NCI-H748 treated with DMSO at 0.1 percent for 48 hours (cell line): ENCODE results near the gene SPECC1.
"Not testable (repeated sequence)": the region's sequence is repeated elsewhere in the genome, so short reads cannot be mapped to it uniquely, and the experiment has no call there.

Experiments
- DNase-seq: peaks from one replicate; lab custom pipeline; 2025; lab: John Stamatoyannopoulos, UW

The SPECC1 gene

DNA sequence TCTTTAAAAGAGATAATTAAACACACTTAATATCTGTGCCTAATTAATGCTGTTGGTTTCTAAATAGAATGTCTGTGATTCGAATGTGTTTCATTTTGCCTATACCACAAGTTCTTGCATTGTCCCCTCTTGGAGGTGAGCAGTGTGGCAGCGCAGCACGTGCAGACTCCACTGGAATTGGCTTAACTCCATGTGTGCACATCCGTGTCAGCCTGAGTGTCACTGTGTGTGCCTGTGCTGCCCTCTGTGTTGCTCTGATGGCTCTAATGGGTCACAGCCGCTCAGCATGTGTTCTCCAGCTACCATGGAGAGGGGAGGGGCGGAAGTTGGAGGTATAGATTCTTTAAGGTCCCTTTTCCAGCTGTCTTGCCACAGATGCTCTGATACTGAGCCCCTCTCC is 226.6 kb downstream of the SPECC1 start:
- DNase-seq = no peak

DNA sequence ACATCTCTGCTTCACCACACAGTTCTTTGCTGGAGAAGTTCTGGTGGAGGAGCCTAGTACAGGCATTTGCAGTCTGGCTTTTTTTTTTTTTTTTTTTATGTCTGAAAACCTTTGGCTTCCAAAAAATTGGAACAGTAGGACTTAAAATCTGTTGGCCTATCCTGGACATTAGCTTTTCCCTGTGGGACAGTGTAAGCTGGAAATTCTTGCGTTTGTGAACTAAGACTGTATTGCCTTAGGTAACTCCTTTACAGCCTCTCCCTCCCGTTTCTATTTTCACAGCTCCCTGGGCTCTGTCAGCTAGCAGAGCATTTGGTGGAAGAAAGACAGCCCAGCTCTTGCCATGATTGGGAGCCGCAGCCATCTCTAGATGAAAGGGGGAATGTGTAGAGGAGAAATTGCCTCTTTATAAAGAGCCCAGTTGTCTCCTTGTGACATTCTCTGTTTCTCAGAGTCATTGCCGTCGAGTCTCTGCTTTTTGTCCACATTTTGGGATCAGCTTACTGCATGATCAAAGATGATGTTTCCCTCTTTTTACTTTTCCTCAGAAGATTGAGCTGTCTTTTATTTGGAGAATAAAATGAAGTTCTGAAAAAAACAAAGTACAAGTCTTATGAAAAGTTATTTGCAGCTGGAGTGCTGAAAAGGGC is 227.5 kb downstream of the SPECC1 start:
- DNase-seq = no peak

GRCh38 chr17:20239776-20240175 is 230.6 kb downstream of the SPECC1 start:
- DNase-seq = not testable (repeated sequence)

DNA sequence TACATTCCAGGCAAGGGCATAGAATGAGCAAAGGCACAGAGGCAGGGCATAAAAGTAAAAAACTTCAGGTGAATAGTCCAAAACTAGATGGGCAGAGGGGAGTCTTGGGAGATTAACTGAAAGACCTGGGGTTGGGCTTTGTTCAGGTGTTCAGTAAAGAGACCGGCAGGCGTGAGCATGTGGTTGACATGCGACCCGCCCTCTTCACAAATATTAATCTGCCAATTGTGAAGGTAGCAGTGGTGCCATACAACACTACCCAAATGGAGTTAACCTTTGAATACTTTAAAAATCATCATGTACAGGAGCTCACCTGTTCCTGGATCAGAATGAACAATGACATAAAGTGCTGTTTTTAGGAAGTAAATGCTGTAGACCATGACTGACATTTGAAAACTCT is 232.7 kb downstream of the SPECC1 start:
- DNase-seq = peak; percentile 89

GRCh38 chr17:20242271-20242670 is 233.1 kb downstream of the SPECC1 start:
- peak; percentile 89 for DNase-seq

DNA sequence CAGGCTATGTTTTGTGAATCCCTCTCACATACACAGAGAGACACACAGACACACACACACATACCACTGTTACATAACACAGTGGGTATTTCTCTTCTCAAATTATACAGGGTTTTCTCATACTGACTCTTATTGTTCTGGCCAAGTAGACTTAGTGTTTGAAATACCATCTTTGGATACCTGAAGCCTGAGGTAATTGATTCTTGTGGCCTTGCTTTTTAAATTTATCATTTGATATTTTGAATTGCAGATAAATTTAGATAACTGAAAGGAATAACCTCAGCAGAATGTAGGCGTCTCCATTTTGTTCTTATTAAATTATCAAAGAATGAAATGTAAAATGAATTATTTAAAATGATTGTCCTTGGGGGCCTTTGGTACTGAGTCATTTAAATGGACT is 234.4 kb downstream of the SPECC1 start:
- DNase-seq = no peak

DNA sequence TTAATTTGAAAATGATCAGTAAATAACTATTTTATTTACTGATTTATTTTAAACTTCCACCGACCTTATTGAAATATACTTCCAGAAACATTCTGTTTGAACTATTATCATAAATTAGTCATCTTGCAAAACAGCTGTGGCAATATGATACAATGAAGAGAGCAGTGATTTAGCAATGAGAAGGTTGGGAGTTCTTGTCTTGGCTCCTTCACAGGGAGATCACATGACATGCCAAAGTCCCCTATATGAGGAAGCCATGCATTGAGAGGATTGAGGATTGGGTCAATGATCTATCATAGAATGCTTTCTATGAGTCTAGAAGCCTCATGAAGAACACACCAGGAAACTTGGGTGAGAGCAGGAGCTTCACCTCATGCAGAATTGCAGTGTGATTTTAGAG is 235.5 kb downstream of the SPECC1 start:
- DNase-seq = no peak

- DNase-seq = no peak
Measured at GRCh38 chr17:20246692-20247091, 237.5 kb downstream of the SPECC1 start.

- DNase-seq = no peak
Measured at GRCh38 chr17:20253323-20253722, 244.2 kb downstream of the SPECC1 start.

DNA sequence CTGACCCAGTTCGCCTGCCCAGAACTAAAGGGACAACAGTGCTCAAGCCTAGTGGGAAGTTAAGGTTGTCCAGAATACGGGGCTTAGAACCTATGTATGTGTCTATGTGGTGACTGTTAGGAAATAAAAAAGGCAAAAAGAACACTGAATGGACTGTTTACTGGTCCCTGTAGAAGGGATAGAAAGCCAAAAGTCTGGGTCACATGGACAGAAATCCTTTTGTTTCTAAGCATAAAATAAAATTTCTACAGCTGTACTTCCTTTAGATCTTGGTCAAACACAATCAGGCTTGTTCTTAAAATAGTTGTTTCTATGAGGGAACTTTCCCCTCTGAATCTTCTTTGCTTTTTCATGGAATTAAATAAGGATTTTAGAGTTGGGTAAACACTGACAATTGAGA is 245.4 kb downstream of the SPECC1 start:
- DNase-seq = no peak

- DNase-seq = peak; percentile 69
Measured at GRCh38 chr17:20256144-20256543, 247.0 kb downstream of the SPECC1 start.

GRCh38 chr17:20257008-20257407 is 247.8 kb downstream of the SPECC1 start:
- DNase-seq = no peak

- DNase-seq = no peak
Measured at GRCh38 chr17:20257798-20258197, 248.6 kb downstream of the SPECC1 start.

DNA sequence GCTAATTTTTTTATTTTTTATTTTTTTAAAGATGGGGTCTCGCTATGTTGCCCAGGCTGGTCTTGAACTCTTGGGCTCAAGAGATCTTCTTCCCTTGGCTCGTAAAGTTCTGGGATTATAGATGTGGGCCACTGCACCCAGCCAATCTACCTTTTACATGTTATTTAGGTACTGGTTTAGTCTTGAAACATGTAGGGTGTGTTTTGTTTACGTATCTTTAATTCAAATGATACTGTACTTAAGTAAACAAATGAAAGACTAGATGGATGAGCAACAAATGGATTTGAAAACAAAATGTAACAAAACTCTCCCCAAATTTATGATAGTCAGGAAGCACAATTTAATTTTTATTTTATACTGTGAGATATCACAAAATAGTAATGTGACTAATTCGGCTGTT is 250.5 kb downstream of the SPECC1 start:
- DNase-seq = no peak

DNA sequence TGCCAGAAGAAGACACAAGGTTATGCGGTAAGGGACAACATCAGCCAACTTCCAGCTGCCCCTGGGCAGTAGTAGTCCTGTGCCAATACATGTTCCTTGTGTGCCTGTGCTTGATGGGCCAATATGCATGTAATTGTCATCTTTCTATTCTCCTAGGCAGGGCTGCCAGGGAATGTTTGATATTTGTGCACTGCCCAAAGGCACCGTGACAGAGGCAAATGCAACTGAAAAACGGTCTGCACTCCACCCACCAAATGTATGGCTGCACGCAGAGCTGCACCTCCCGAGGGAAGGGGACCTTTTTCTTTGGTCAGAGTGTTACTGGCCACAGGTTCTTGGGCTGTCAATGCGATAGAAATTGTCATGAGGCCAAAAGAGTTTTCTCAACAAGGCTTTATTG is 251.1 kb downstream of the SPECC1 start:
- no peak for DNase-seq

GRCh38 chr17:20262226-20263114 is 253.3 kb downstream of the SPECC1 start:
- no peak for DNase-seq

DNA sequence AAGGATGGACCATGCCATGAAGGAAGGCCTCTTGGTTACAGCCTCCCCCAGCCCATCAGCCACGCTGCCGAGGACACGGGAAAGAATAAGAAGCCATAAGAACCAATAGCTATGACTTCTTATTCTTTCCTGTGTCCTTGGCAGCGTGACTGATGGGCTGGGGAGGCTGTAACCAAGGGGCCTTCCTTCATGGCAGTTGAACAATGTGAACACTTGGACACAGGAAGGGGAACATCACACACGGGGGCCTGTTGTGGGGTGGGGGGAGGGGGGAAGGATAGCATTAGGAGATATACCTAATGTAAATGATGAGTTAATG is 253.9 kb downstream of the SPECC1 start:
- DNase-seq = not testable (repeated sequence)

DNA sequence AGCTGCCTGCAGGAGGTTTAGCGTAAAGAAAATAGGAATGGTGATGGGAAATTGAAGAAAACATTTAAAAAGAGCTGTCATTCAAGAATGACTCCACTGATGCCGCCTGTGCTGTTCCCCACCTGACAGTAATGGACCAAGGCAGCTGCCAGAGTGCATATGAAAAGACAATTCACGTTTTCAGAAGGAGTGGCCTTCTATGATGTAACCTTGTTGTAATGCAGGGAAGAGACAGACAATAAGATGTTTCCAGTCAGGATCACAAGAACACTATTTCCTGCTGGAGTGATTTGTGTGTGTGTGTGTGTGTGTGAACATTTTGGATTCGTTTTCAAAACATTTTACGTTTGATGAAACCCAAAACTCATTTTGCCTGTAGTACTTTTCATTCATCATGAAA is 254.4 kb downstream of the SPECC1 start:
- DNase-seq = peak; percentile 37

- DNase-seq = no peak
Measured at GRCh38 chr17:20264996-20265395, 255.8 kb downstream of the SPECC1 start.

- peak; percentile 13 for DNase-seq
Measured at GRCh38 chr17:20266806-20267458, 257.8 kb downstream of the SPECC1 start.

DNA sequence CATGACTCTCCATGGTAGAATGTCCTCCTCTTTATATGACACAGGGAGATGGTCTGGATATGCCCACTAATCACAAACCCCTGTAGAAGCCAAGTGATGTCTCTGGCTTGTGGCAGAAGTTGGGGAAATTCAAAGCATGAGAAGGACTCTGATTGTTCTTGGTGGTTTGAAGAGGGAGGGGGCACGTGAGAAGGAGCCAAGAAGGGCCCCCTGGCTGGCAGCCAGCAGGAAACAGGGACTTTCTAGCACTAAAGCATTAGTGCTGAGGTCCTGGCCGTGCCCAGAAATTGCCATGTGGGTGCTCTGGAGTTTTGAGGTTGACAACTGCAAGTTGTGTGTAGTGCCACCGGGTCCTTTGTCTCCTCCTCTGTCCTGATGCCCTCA is 258.3 kb downstream of the SPECC1 start:
- no peak for DNase-seq

DNA sequence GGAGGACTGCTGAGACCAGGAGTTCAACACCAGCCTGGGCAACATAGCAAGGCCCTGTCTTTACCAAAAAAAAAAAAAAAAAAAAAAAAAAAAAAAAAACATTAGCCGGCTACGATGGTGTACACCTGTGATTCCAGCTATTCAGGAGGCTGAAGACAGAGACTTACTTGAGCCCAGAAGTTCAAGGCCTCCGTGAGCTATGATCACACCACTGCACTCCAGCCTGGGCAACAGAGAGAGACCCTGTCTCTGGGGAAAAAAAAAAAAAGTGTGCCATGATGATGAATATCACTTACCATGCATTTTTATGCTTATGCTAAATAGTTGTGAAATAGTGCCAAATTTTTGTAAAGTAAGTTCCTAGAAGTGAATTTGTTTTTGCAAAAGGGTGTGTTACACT is 261.2 kb downstream of the SPECC1 start:
- DNase-seq = no peak

GRCh38 chr17:20271011-20271610 is 262.0 kb downstream of the SPECC1 start:
- no peak for DNase-seq
